Renal cortical epithelial cell (primary cell): ENCODE measurements around the gene HDHD2. TPM values are rescaled to one million over a fixed set of nuclear protein-coding genes. Genes with fewer than 3 reads are reported as not detected.
A peak's percentile ranks its signal among the peaks of the same experiment; 100 is the strongest.

Source experiments
- DNase-seq: peaks from one replicate; pipeline ENCODE4 v3.0.0-alpha.2; 2011; ENCODE audit warnings: low read depth
- total RNA-seq: library from RNA; depleted of rRNA; stranded (reverse); fragments of >200 nt; gene quantifications from 2 replicates; pipeline ENCODE4 v1.2.3, GENCODE V29; 2014

The HDHD2 gene
- total RNA-seq, 1 donor from 2014 or later: 39.5 TPM

GRCh38 chr18:47146206-47146605 lies 4.1 kb downstream of the HDHD2 start:
- no peak for DNase-seq

GRCh38 chr18:47143899-47144485 lies 6.3 kb downstream of the HDHD2 start:
- no peak for DNase-seq

- DNase-seq: no peak
Observed at GRCh38 chr18:47143153-47143552, 7.1 kb downstream of the HDHD2 start.

- no peak for DNase-seq
Observed at GRCh38 chr18:47141289-47141688, 9.0 kb downstream of the HDHD2 start.

GRCh38 chr18:47121146-47121545 lies 29.2 kb downstream of the HDHD2 start:
- no peak for DNase-seq

- DNase-seq: no peak
Observed at GRCh38 chr18:47120428-47120827, 29.9 kb downstream of the HDHD2 start.

GRCh38 chr18:47118981-47119380 lies 31.3 kb downstream of the HDHD2 start:
- no peak for DNase-seq

GRCh38 chr18:47115205-47115604 lies 35.1 kb downstream of the HDHD2 start:
- peak; percentile 68 for DNase-seq

- peak; percentile 11 for DNase-seq
Observed at GRCh38 chr18:47113796-47114540, 36.3 kb downstream of the HDHD2 start.

GRCh38 chr18:47110492-47111274 lies 39.6 kb downstream of the HDHD2 start:
- DNase-seq: no peak

GRCh38 chr18:47109720-47110119 lies 40.6 kb downstream of the HDHD2 start:
- no peak for DNase-seq

- DNase-seq: no peak
Observed at GRCh38 chr18:47108998-47109405, 41.3 kb downstream of the HDHD2 start.

GRCh38 chr18:47108373-47108772 lies 41.9 kb downstream of the HDHD2 start:
- DNase-seq: no peak

GRCh38 chr18:47100212-47100831 lies 50.0 kb downstream of the HDHD2 start:
- DNase-seq: peak; percentile 42

- no peak for DNase-seq
Observed at GRCh38 chr18:47095810-47096209, 54.5 kb downstream of the HDHD2 start.

GRCh38 chr18:47087676-47088075 lies 62.6 kb downstream of the HDHD2 start:
- DNase-seq: no peak

- no peak for DNase-seq
Observed at GRCh38 chr18:47081578-47081977, 68.7 kb downstream of the HDHD2 start.

GRCh38 chr18:47080872-47081271 lies 69.4 kb downstream of the HDHD2 start:
- DNase-seq: no peak

GRCh38 chr18:47077111-47077510 lies 73.2 kb downstream of the HDHD2 start:
- no peak for DNase-seq

- no peak for DNase-seq
Observed at GRCh38 chr18:47075098-47075883, 75.0 kb downstream of the HDHD2 start.

GRCh38 chr18:47067648-47068047 lies 82.7 kb downstream of the HDHD2 start:
- DNase-seq: no peak

GRCh38 chr18:47063096-47063495 lies 87.2 kb downstream of the HDHD2 start:
- no peak for DNase-seq
